Stimulated activated CD4-positive, alpha-beta T cell treated with anti-CD3 and anti-CD28 coated beads, TNF-alpha, amount 100 ng/mL, for 1 hour (primary cell): ENCODE data around the gene NADK.
A peak's percentile ranks its signal among the peaks of the same experiment; 100 is the strongest.

Experiments used
- DNase-seq, 3 donors: peaks; one replicate each; pipeline ENCODE4 v3.0.0-alpha.2; 2020; ENCODE audit warnings: low read depth in 3 of 3, low spot score in 1 of 3

The NADK gene

GRCh38 chr1:1777950-1778662 lies at the start of gene NADK:
TSS of gene NADK (minus strand) at chr1:1778470. CDS start at chr1:1765406, 13,064 bp downstream.
- peak; percentile 24 to 63 (median 52) for DNase-seq

- no peak for DNase-seq
Observed at GRCh38 chr1:1827089-1827848, 49.0 kb upstream of the NADK start.

GRCh38 chr1:1826356-1827088 lies 48.3 kb upstream of the NADK start:
- no peak for DNase-seq

- no peak for DNase-seq
Observed at GRCh38 chr1:1825217-1825616, 46.9 kb upstream of the NADK start.

GRCh38 chr1:1819762-1820161 lies 41.5 kb upstream of the NADK start:
- DNase-seq = no peak

- DNase-seq = no peak
Observed at GRCh38 chr1:1817221-1817620, 39.0 kb upstream of the NADK start.

GRCh38 chr1:1815606-1816281 lies 37.5 kb upstream of the NADK start:
- no peak for DNase-seq

GRCh38 chr1:1809489-1809888 lies 31.2 kb upstream of the NADK start:
- no peak for DNase-seq

GRCh38 chr1:1808206-1808605 lies 29.9 kb upstream of the NADK start:
- DNase-seq = no peak

GRCh38 chr1:1806890-1807289 lies 28.6 kb upstream of the NADK start:
- DNase-seq = no peak

GRCh38 chr1:1804301-1804700 lies 26.0 kb upstream of the NADK start:
- DNase-seq = no peak

GRCh38 chr1:1802871-1803270 lies 24.6 kb upstream of the NADK start:
- no peak for DNase-seq

GRCh38 chr1:1799716-1800115 lies 21.4 kb upstream of the NADK start:
- no peak for DNase-seq

GRCh38 chr1:1797731-1798341 lies 19.6 kb upstream of the NADK start:
- DNase-seq = no peak

- no peak for DNase-seq
Observed at GRCh38 chr1:1796466-1796865, 18.2 kb upstream of the NADK start.

- DNase-seq = no peak
Observed at GRCh38 chr1:1794999-1795398, 16.7 kb upstream of the NADK start.

- DNase-seq = no peak
Observed at GRCh38 chr1:1793481-1794244, 15.4 kb upstream of the NADK start.

- DNase-seq = no peak
Observed at GRCh38 chr1:1788646-1789431, 10.6 kb upstream of the NADK start.

GRCh38 chr1:1788136-1788535 lies 9.9 kb upstream of the NADK start:
- DNase-seq = no peak
